ENCODE results near the gene GMCL2.
"Not testable (repeated sequence)": the region's sequence is repeated elsewhere in the genome, so short reads cannot be mapped to it uniquely, and the experiment has no call there.

The GMCL2 gene

GRCh38 chr5:178202541-178202940 is 15.4 kb upstream of the GMCL2 start:
- TF ChIP-seq CTCF (IDR thresholded peaks at IDR 0.05; ENCODE audit: low read depth, low read length), result no peak
- no peak overlapping the region for H3K4me3 ChIP-seq (ENCODE audit: low read depth, low read length)
- H3K36me3 ChIP-seq, result peaks cover 31% of the 10 kb centered on the region
- no peak for DNase-seq
- H3K4me1 ChIP-seq, result peaks cover 6% of the 10 kb centered on the region; the same call in 1 of the 2 replicates
- H3K9me3 ChIP-seq, result no peaks in the 10 kb centered on the region
- no peaks in the 10 kb centered on the region for H3K27me3 ChIP-seq

- Histone ChIP-seq H3K4me3 (ENCODE audit: low read depth, low read length) (no peak overlapping the region), H3K27me3 (no peaks in the 10 kb centered on the region), H3K36me3 (peaks cover 24% of the 10 kb centered on the region), H3K4me1 (peaks cover 1% of the 10 kb centered on the region; the same call in 1 of the 2 replicates), H3K9me3 (no peaks in the 10 kb centered on the region)
- no peak for TF ChIP-seq CTCF (IDR thresholded peaks at IDR 0.05; ENCODE audit: low read depth, low read length)
- no peak for DNase-seq
These were observed 14.7 kb upstream of the GMCL2 start for GRCh38 chr5:178201927-178202235.

GRCh38 chr5:178201221-178201926 is 14.2 kb upstream of the GMCL2 start:
- Histone ChIP-seq H3K36me3 (peaks cover 19% of the 10 kb centered on the region), H3K4me1 (no peaks in the 10 kb centered on the region), H3K9me3 (no peaks in the 10 kb centered on the region), H3K27me3 (no peaks in the 10 kb centered on the region), H3K4me3 (ENCODE audit: low read depth, low read length) (no peak overlapping the region)
- DNase-seq, result no peak
- TF ChIP-seq CTCF (IDR thresholded peaks at IDR 0.05; ENCODE audit: low read depth, low read length), result no peak

- H3K4me3 ChIP-seq (ENCODE audit: low read depth, low read length), result no peak overlapping the region
- no peaks in the 10 kb centered on the region for H3K9me3 ChIP-seq
- no peaks in the 10 kb centered on the region for H3K27me3 ChIP-seq
- no peak for DNase-seq
- TF ChIP-seq CTCF (IDR thresholded peaks at IDR 0.05; ENCODE audit: low read depth, low read length), result no peak
- peaks cover 4% of the 10 kb centered on the region for H3K36me3 ChIP-seq
- no peaks in the 10 kb centered on the region for H3K4me1 ChIP-seq
These were observed 12.6 kb upstream of the GMCL2 start for GRCh38 chr5:178199581-178200434.

GRCh38 chr5:178198706-178199105 is 11.5 kb upstream of the GMCL2 start:
- no peak for DNase-seq
- no peak overlapping the region for H3K4me3 ChIP-seq (ENCODE audit: low read depth, low read length)
- H3K27me3 ChIP-seq, result no peaks in the 10 kb centered on the region; the same call in 1 of the 2 replicates
- TF ChIP-seq CTCF (IDR thresholded peaks at IDR 0.05; ENCODE audit: low read depth, low read length), result no peak
- no peaks in the 10 kb centered on the region for H3K36me3 ChIP-seq
- no peaks in the 10 kb centered on the region for H3K9me3 ChIP-seq
- no peaks in the 10 kb centered on the region for H3K4me1 ChIP-seq

- H3K9me3 ChIP-seq; H3K36me3 ChIP-seq; H3K4me1 ChIP-seq; H3K4me3 ChIP-seq (ENCODE audit: low read depth, low read length); H3K27me3 ChIP-seq; DNase-seq: not testable (repeated sequence)
These were observed 11.0 kb upstream of the GMCL2 start for GRCh38 chr5:178198151-178198550.
